HepG2 (cell line): ENCODE data around the gene ASXL1. TPM values are rescaled to one million over a fixed set of nuclear protein-coding genes. Genes with fewer than 3 reads are reported as not detected.

Experiments
- ATAC-seq: fragments of 200-7000 bp; cut with Tn5 transposase; 3 replicates; pipeline ENCODE4 v1.9.1; 2020; ENCODE audit warnings: mild to moderate bottlenecking, moderate library complexity
- BruUV-seq: library from RNA; stranded (reverse); fragments of 400-500 nt; replicated peaks from 2 replicates; lab custom pipeline; 2021; lab: Mats Ljungman, UMichigan
- CTCF ChIA-PET: fragments of 300-600 bp; formaldehyde crosslinking; extraction: SDS; loops from one replicate; lab custom pipeline; 2021; ENCODE audit warnings: low total read pairs, inconsistent platforms, low intra/inter-chr PET ratio; lab: Yijun Ruan, JAX
- POLR2A ChIA-PET: fragments of 350-600 bp; sonication (Branson Sonifier 250); formaldehyde crosslinking; loops from one replicate; lab custom pipeline; 2020; ENCODE audit warnings: antibody characterized with exemption, inconsistent platforms; lab: Yijun Ruan, JAX
- DNase-seq: peaks from one replicate; pipeline ENCODE4 v3.0.0-alpha.2; 2015; ENCODE audit warnings: low spot score
- FAIRE-seq: peaks from 3 replicates; lab custom pipeline; 2011; peaks lifted over from hg19 to GRCh38; lab: Jason Lieb, UNC
- H2AFZ ChIP-seq: one replicate; pipeline ENCODE4 v1.6.1; 2011; ENCODE audit warnings: low read length, inconsistent platforms
- H3K27ac ChIP-seq: fragments of 300-600 bp; 3 replicates; pipeline ENCODE4 v1.8.0; 2011; ENCODE audit warnings: mixed run types, mild to moderate bottlenecking, mixed read lengths, low read length, inconsistent platforms; ENCODE audit not compliant: insufficient read depth; ENCODE audit errors: extremely low read length
- H3K27me3 ChIP-seq, 2 experiments: fragments of 200-600 bp in 1 of 2; 2 replicates in 1 of 2; 3 replicates in 1 of 2; pipeline versions ENCODE4 v1.6.0 to v1.8.0; 2011; ENCODE audit warnings: low read length in 2 of 2, mild to moderate bottlenecking in 2 of 2, moderate library complexity in 2 of 2, inconsistent platforms in 1 of 2; ENCODE audit not compliant: insufficient read depth in 2 of 2, control insufficient read depth in 1 of 2
- H3K36me3 ChIP-seq, 2 experiments: fragments of 200-600 bp in 1 of 2; replicated peaks in 1 of 2; 2 replicates in 1 of 2; 3 replicates in 1 of 2; pipeline versions ENCODE4 v1.5.1 to v1.8.0; 2011; ENCODE audit warnings: low read length in 2 of 2, inconsistent platforms in 1 of 2; ENCODE audit not compliant: insufficient read depth in 2 of 2, control insufficient read depth in 1 of 2
- H3K4me1 ChIP-seq: 2 replicates; pipeline ENCODE4 v1.5.1; 2012; ENCODE audit warnings: low read length, inconsistent platforms; ENCODE audit not compliant: insufficient read depth
- H3K4me2 ChIP-seq: 2 replicates; pipeline ENCODE4 v1.6.0; 2011; ENCODE audit warnings: low read depth, low read length, inconsistent platforms
- H3K4me3 ChIP-seq, 3 experiments: fragments of 200-600 bp in 1 of 3; sonication (generic), shearing (Covaris generic) in 1 of 3; replicated peaks in 1 of 3; 2 replicates each; pipeline ENCODE4 v1.5.1; 2011 to 2016; ENCODE audit warnings: low read length in 3 of 3, inconsistent platforms in 2 of 3, low read depth in 2 of 3, mild to moderate bottlenecking in 2 of 3, control low read depth in 1 of 3, mixed read lengths in 1 of 3; ENCODE audit not compliant: insufficient read depth in 1 of 3
- H3K79me2 ChIP-seq: one replicate; pipeline ENCODE4 v1.6.1; 2011; ENCODE audit warnings: low read length, inconsistent platforms; ENCODE audit not compliant: insufficient read depth
- H3K9ac ChIP-seq: 2 replicates; pipeline ENCODE4 v1.6.0; 2011; ENCODE audit warnings: mild to moderate bottlenecking, low read depth, low read length, inconsistent platforms; ENCODE audit not compliant: insufficient read depth
- H3K9me3 ChIP-seq: 2 replicates; pipeline ENCODE4 v1.5.1; 2012; ENCODE audit warnings: mild to moderate bottlenecking, low read length
- H4K20me1 ChIP-seq: 2 replicates; pipeline ENCODE4 v1.6.0; 2011; ENCODE audit warnings: inconsistent platforms, mild to moderate bottlenecking, low read length, moderate library complexity; ENCODE audit not compliant: insufficient read depth
- AHDC1 ChIP-seq: sonication (generic); formaldehyde crosslinking; IDR thresholded peaks from 2 replicates; pipeline ENCODE4 v1.5.1; 2020; ENCODE audit warnings: mild to moderate bottlenecking, missing genetic modification reagents, borderline replicate concordance
- ATF4 ChIP-seq, 2 experiments: fragments of 450-650 bp in 1 of 2; sonication (generic) in 1 of 2; formaldehyde crosslinking; IDR thresholded peaks; 2 replicates each; pipeline versions ENCODE4 v1.5.0 to v1.8.0; 2020 to 2022; ENCODE audit warnings: mild to moderate bottlenecking in 1 of 2, missing genetic modification reagents in 1 of 2
- KDM3A ChIP-seq: IDR thresholded peaks from 2 replicates; pipeline ENCODE4 v1.6.1; 2018; ENCODE audit warnings: low read depth, missing compliant biosample characterization
- KLF11 ChIP-seq: IDR thresholded peaks from 2 replicates; pipeline ENCODE4 v1.6.1; 2016; ENCODE audit warnings: missing compliant biosample characterization
- POLR2AphosphoS2 ChIP-seq: IDR thresholded peaks from 2 replicates; pipeline ENCODE4 v1.6.1; 2011; ENCODE audit warnings: low read depth, low read length, improper control_type of control experiment
- ZBTB26 ChIP-seq: IDR thresholded peaks from 2 replicates; pipeline ENCODE4 v1.6.1; 2016; ENCODE audit warnings: missing compliant biosample characterization, missing genetic modification reagents, borderline replicate concordance
- ZNF225 ChIP-seq: sonication (generic); formaldehyde crosslinking; IDR thresholded peaks from 2 replicates; pipeline ENCODE4 v1.4.0; 2020; ENCODE audit warnings: mild to moderate bottlenecking, missing genetic modification reagents
- ZNF891 ChIP-seq: sonication (generic); formaldehyde crosslinking; IDR thresholded peaks from 2 replicates; pipeline ENCODE4 v1.5.0; 2020; ENCODE audit warnings: mild to moderate bottlenecking, missing genetic modification reagents
- WGBS: methylation state at CpG from one replicate; pipeline ENCODE4 v1.1.6; 2017; ENCODE audit warnings: low lambda C conversion rate; 5-methylcytosine and 5-hydroxymethylcytosine counted together
- in situ Hi-C: cut with HindIII; loops from 2 replicates; pipeline ENCODE4 v1.10.0; 2017; ENCODE audit warnings: low pct_unique_long_range_greater_than_20kb; ENCODE audit not compliant: extremely low pct_ligation_motif_present
- intact Hi-C: fragments of 100-400 bp; cut with micrococcal nuclease; formaldehyde crosslinking; loops from one replicate; pipeline ENCODE4 v1.10.0; 2022; ENCODE audit not compliant: unreplicated experiment
- polyA plus RNA-seq, 8 experiments: library from polyadenylated mRNA; depleted of rRNA in 3 of 8; stranded (reverse) in 7 of 8; unstranded in 1 of 8; fragments of >200 nt; fragmentation: Illumina TruSeq in 4 of 8; extraction: Trizol in 4 of 8; gene quantifications; 2 replicates each; pipeline versions ENCODE4 v1.2.1 to v1.2.3, GENCODE V29; 2011 to 2016; ENCODE audit warnings: low read depth in 4 of 8, missing spikeins in 1 of 8, mixed read lengths in 1 of 8; ENCODE audit not compliant: insufficient read depth in 1 of 8
- total RNA-seq, 5 experiments: library from RNA; depleted of rRNA; stranded (reverse); fragments of >200 nt; fragmentation: Illumina TruSeq; extraction: Trizol; gene quantifications; 2 replicates each; pipeline ENCODE4 v1.2.3, GENCODE V29; 2016; ENCODE audit warnings: low read depth in 1 of 5

Gene ASXL1
- total and polyA plus RNA-seq, 2 of the 13 experiments (the other 11 are each of a cell fraction or from before 2014, with no cell fraction given): 62.1 to 74.8 TPM

GRCh38 chr20:32460231-32460630, 102.1 kb downstream of the ASXL1 start:
- Histone ChIP-seq H4K20me1 (peaks cover 5% of the 10 kb centered on the region; the same call in 1 of the 2 replicates), H3K9me3 (no peaks in the 10 kb centered on the region), H3K4me3 (no peak overlapping the region), H3K79me2 (peaks cover 34% of the 10 kb centered on the region), H3K4me1 (peaks cover 21% of the 10 kb centered on the region), H3K27ac (no peak overlapping the region), H3K9ac (no peak overlapping the region), H3K4me2 (no peak overlapping the region)
- ChIA-PET CTCF (no interaction called here), POLR2A (no interaction called here)
- ATAC-seq: no peak
- BruUV-seq: no TSS peak
- in situ Hi-C loops: no loop called here
- WGBS: 94% methylated on average over 15 of the region's 15 CpGs
- TF ChIP-seq POLR2AphosphoS2 (no peak), ZNF225 (CRISPR knock-in tag) (peak; percentile 18; the same call in 1 of the 2 replicates), KLF11 (CRISPR knock-in tag) (no peak), ZBTB26 (no peak), ZNF891 (CRISPR knock-in tag) (peak; percentile 32; the same call in 1 of the 2 replicates), KDM3A (CRISPR knock-in tag) (no peak), ATF4 (CRISPR knock-in tag; IDR thresholded peaks at IDR 0.05) (no peak), AHDC1 (no peak)
- TF ChIP-seq, all 625 proteins: peak for 2
- no peaks in the 10 kb centered on the region for H3K27me3 ChIP-seq
- DNase-seq: no peak
- intact Hi-C loops: no loop called here
- peaks cover 34 to 50% of the 10 kb centered on the region in 2 experiments; a peak in 4 of 5 replicates for H3K36me3 ChIP-seq
- H2AFZ ChIP-seq: no peak overlapping the region
- FAIRE-seq: no peak
